H1 (cell line): ENCODE measurements around the gene C1orf210. TPM values are rescaled to one million over a fixed set of nuclear protein-coding genes. Genes with fewer than 3 reads are reported as not detected.

ENCODE experiments used
- CTCF ChIA-PET: fragments of 300-600 bp; sonication (Branson Sonifier 250); formaldehyde crosslinking; loops from one replicate; lab custom pipeline; 2021; ENCODE audit not compliant: partially characterized antibody; lab: Charles Lee
- POLR2A ChIA-PET: fragments of 300-600 bp; sonication (Branson Sonifier 250); formaldehyde crosslinking; loops from one replicate; lab custom pipeline; 2021; ENCODE audit warnings: inconsistent platforms; ENCODE audit not compliant: partially characterized antibody; lab: Charles Lee
- DNase-seq, 2 experiments: peaks; one replicate each; pipeline versions ENCODE4 v3.0.0 to v3.0.0-alpha.2; 2010 to 2022; ENCODE audit warnings: low spot score in 2 of 2, low read depth in 1 of 2, mixed read lengths in 1 of 2
- FAIRE-seq: peaks from 2 replicates; lab custom pipeline; 2011; peaks lifted over from hg19 to GRCh38; lab: Jason Lieb, UNC
- H2AFZ ChIP-seq: 2 replicates; pipeline ENCODE4 v1.8.1; 2012; ENCODE audit warnings: low read length, inconsistent platforms
- H2AK5ac ChIP-seq: 2 replicates; pipeline ENCODE4 v1.6.1; 2013; ENCODE audit warnings: low read depth, low read length
- H2BK120ac ChIP-seq: replicated peaks from 2 replicates; pipeline ENCODE3; 2013; ENCODE audit warnings: low read depth, low read length, inconsistent platforms
- H2BK12ac ChIP-seq: 2 replicates; pipeline ENCODE4 v1.6.1; 2013; ENCODE audit warnings: low read depth, low read length
- H2BK15ac ChIP-seq: 2 replicates; pipeline ENCODE4 v1.6.1; 2013; ENCODE audit warnings: low read length
- H2BK20ac ChIP-seq: 2 replicates; pipeline ENCODE4 v1.6.1; 2013; ENCODE audit warnings: low read length
- H2BK5ac ChIP-seq: 2 replicates; pipeline ENCODE4 v1.6.1; 2013; ENCODE audit warnings: low read depth, low read length
- H3K14ac ChIP-seq: 2 replicates; pipeline ENCODE4 v1.6.1; 2013; ENCODE audit warnings: inconsistent platforms; ENCODE audit not compliant: insufficient read length
- H3K18ac ChIP-seq: 2 replicates; pipeline ENCODE4 v1.6.1; 2013; ENCODE audit warnings: low read length; ENCODE audit errors: extremely low read depth
- H3K23ac ChIP-seq: 2 replicates; pipeline ENCODE4 v1.6.1; 2013; ENCODE audit warnings: inconsistent platforms; ENCODE audit not compliant: insufficient read length
- H3K23me2 ChIP-seq: 2 replicates; pipeline ENCODE4 v1.6.1; 2013; ENCODE audit warnings: low read depth, low read length
- H3K27ac ChIP-seq: 2 replicates; pipeline ENCODE4 v1.6.1; 2011; ENCODE audit warnings: low read depth, low read length, inconsistent platforms
- H3K27me3 ChIP-seq, 4 experiments: replicated peaks in 1 of 4; 1 replicate in 1 of 4; 2 replicates in 3 of 4; pipeline versions ENCODE4 v1.6.1 to v1.8.1; 2011 to 2013; ENCODE audit warnings: low read length in 3 of 4, mild to moderate bottlenecking in 3 of 4, inconsistent platforms in 2 of 4, mixed read lengths in 2 of 4, moderate library complexity in 1 of 4; ENCODE audit not compliant: control insufficient read depth in 3 of 4, insufficient read depth in 3 of 4; ENCODE audit errors: extremely low read depth in 1 of 4
- H3K36me3 ChIP-seq, 4 experiments: 2 replicates each; pipeline versions ENCODE4 v1.6.1 to v1.8.1; 2011 to 2013; ENCODE audit warnings: mild to moderate bottlenecking in 4 of 4, low read length in 3 of 4, moderate library complexity in 2 of 4, control low read depth in 1 of 4, inconsistent platforms in 1 of 4; ENCODE audit not compliant: insufficient read depth in 4 of 4, control insufficient read depth in 2 of 4
- H3K4ac ChIP-seq: replicated peaks from 2 replicates; pipeline ENCODE3; 2013; ENCODE audit warnings: low read length, low read depth, mixed read lengths, inconsistent platforms; ENCODE audit not compliant: insufficient read length
- H3K4me1 ChIP-seq, 4 experiments: replicated peaks in 1 of 4; 1 replicate in 1 of 4; 2 replicates in 3 of 4; pipeline versions ENCODE4 v1.6.1 to v1.8.1; 2011 to 2013; ENCODE audit warnings: low read length in 3 of 4, inconsistent platforms in 2 of 4, mixed read lengths in 1 of 4; ENCODE audit not compliant: insufficient read depth in 4 of 4, control insufficient read depth in 3 of 4
- H3K4me2 ChIP-seq, 2 experiments: 2 replicates each; pipeline versions ENCODE4 v1.6.1 to v1.8.1; 2011 to 2013; ENCODE audit warnings: low read depth in 2 of 2, low read length in 2 of 2, control low read depth in 1 of 2, inconsistent platforms in 1 of 2, mild to moderate bottlenecking in 1 of 2; ENCODE audit not compliant: insufficient read depth in 1 of 2
- H3K4me3 ChIP-seq, 4 experiments: fragments of 200-600, 300-600 bp in 1 of 4; sonication (generic), shearing (Covaris generic), sonication (Bioruptor Twin) in 1 of 4; 2 replicates each; pipeline versions ENCODE4 v1.5.1 to v1.8.1; 2011 to 2016; ENCODE audit warnings: low read length in 4 of 4, low read depth in 3 of 4, control low read depth in 2 of 4, inconsistent platforms in 2 of 4, mild to moderate bottlenecking in 2 of 4, mixed read lengths in 1 of 4, moderate library complexity in 1 of 4; ENCODE audit not compliant: insufficient read depth in 2 of 4; ENCODE audit errors: extremely low read depth in 1 of 4
- H3K56ac ChIP-seq: replicated peaks from 2 replicates; pipeline ENCODE3; 2013; ENCODE audit warnings: low read depth, mild to moderate bottlenecking, mixed read lengths, low read length, inconsistent platforms; ENCODE audit not compliant: insufficient read length
- H3K79me1 ChIP-seq: 2 replicates; pipeline ENCODE4 v1.6.1; 2013; ENCODE audit warnings: low read depth, low read length, control low read depth
- H3K79me2 ChIP-seq, 2 experiments: 2 replicates each; pipeline versions ENCODE4 v1.6.1 to v1.8.1; 2012 to 2013; ENCODE audit warnings: low read length in 2 of 2, mild to moderate bottlenecking in 2 of 2, inconsistent platforms in 1 of 2; ENCODE audit not compliant: insufficient read depth in 2 of 2, control insufficient read depth in 1 of 2
- H3K9ac ChIP-seq, 4 experiments: replicated peaks in 1 of 4; 1 replicate in 1 of 4; 2 replicates in 3 of 4; pipeline versions ENCODE4 v1.6.1 to v1.8.1; 2011 to 2013; ENCODE audit warnings: low read depth in 3 of 4, low read length in 3 of 4, control low read depth in 2 of 4, mild to moderate bottlenecking in 2 of 4, moderate library complexity in 2 of 4, inconsistent platforms in 1 of 4; ENCODE audit errors: extremely low read depth in 1 of 4
- H3K9me3 ChIP-seq, 2 experiments: 2 replicates each; pipeline versions ENCODE4 v1.6.1 to v1.8.1; 2012 to 2013; ENCODE audit warnings: mild to moderate bottlenecking in 2 of 2, moderate library complexity in 2 of 2, control low read depth in 1 of 2, inconsistent platforms in 1 of 2, low read depth in 1 of 2, low read length in 1 of 2, mixed read lengths in 1 of 2; ENCODE audit not compliant: insufficient read depth in 2 of 2
- H4K20me1 ChIP-seq, 2 experiments: replicated peaks in 1 of 2; 2 replicates each; pipeline versions ENCODE3 to v1.8.1; 2011 to 2013; ENCODE audit warnings: inconsistent platforms in 2 of 2, low read length in 2 of 2, mild to moderate bottlenecking in 1 of 2; ENCODE audit not compliant: insufficient read depth in 2 of 2, control insufficient read depth in 1 of 2
- H4K5ac ChIP-seq: 2 replicates; pipeline ENCODE4 v1.6.1; 2013; ENCODE audit warnings: low read length, low read depth, mixed read lengths, inconsistent platforms; ENCODE audit not compliant: insufficient read length
- H4K8ac ChIP-seq: 2 replicates; pipeline ENCODE4 v1.8.0; 2013; ENCODE audit warnings: mild to moderate bottlenecking, moderate library complexity, low read length, inconsistent platforms; ENCODE audit not compliant: insufficient read depth; ENCODE audit errors: extremely low read depth
- H4K91ac ChIP-seq: replicated peaks from 2 replicates; pipeline ENCODE3; 2013; ENCODE audit warnings: low read length, mixed read lengths, inconsistent platforms; ENCODE audit not compliant: insufficient read length
- HDAC6 ChIP-seq: IDR thresholded peaks from one replicate; pipeline ENCODE4 v1.7.1; 2012; ENCODE audit warnings: low read depth, mild to moderate bottlenecking, inconsistent platforms, low read length, moderate library complexity
- SP1 ChIP-seq: IDR thresholded peaks from 2 replicates; pipeline ENCODE4 v1.6.1; 2011; ENCODE audit warnings: low read depth, low read length
- SP2 ChIP-seq: IDR thresholded peaks from 2 replicates; pipeline ENCODE4 v1.6.1; 2012; ENCODE audit warnings: mild to moderate bottlenecking, low read length, inconsistent platforms
- WGBS, 2 experiments: shearing (Covaris generic) in 1 of 2; methylation state at CpG; one replicate each; pipeline versions ENCODE4 v1.1.6 to v1.1.7; 2013 to 2015; ENCODE audit warnings: low lambda C conversion rate in 2 of 2, mixed read lengths in 2 of 2, inconsistent platforms in 1 of 2, low coverage in 1 of 2, missing lambda C conversion rate in 1 of 2; ENCODE audit not compliant: insufficient replicate concordance in 2 of 2, insufficient coverage in 1 of 2, insufficient read length in 1 of 2; ENCODE audit errors: extremely low coverage in 1 of 2, missing lambda C conversion rate in 1 of 2; 5-methylcytosine and 5-hydroxymethylcytosine counted together
- polyA plus RNA-seq, 7 experiments: library from polyadenylated mRNA; depleted of rRNA in 3 of 7; stranded (reverse) in 5 of 7; unstranded in 2 of 7; fragments of >200 nt in 5 of 7; fragments of 200-250 nt in 2 of 7; gene quantifications; 1 replicate in 5 of 7; 2 replicates in 1 of 7; 4 replicates in 1 of 7; pipeline versions ENCODE4 v1.2.1 to v1.2.3, GENCODE V29; 2011 to 2013; ENCODE audit warnings: missing spikeins in 2 of 7, mixed read lengths in 2 of 7
- total RNA-seq: library from RNA; stranded (reverse); fragmentation: NEBNext Ultra II Directional; extraction: Animal tissue kit (Norgen Biotek cat#: 25700); gene quantifications from 2 replicates; pipeline ENCODE4 v1.2.1, GENCODE V29; 2021

The C1orf210 gene
- total and polyA plus RNA-seq, 2 of the 8 experiments (the other 6 are each of a cell fraction or from before 2014, with no cell fraction given), result 12.0 to 27.9 TPM

DNA sequence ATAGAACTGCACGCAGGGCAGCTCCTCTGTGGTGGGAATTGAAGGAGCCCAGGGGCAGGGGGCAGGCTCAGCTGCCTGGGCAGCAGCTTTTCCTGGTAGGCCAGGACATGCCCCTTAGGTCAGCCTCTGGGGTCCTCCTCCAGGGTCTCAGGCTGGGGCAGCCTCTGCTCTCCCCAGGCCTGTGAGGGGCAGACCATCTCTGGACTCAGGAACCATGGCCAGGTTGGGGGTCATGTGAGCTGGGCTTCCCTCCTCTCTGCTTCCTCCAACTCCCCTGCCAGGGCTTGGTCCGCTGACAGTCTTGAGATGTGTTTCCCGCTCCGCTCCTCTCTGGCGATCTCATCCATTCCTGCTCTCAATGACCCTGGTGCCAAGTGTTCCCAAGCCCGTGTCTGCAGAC lies 5.7 kb downstream of the C1orf210 start:
- no peak overlapping the region for H2BK120ac ChIP-seq
- no peak overlapping the region for H2BK5ac ChIP-seq
- WGBS, 2 experiments, result 97% methylated on average over 6 of the region's 6 CpGs; no CpG with 5 or more reads in 1 of the 2 experiments
- CTCF ChIA-PET, result interaction anchor here (1.1 to 1.4 kb wide), 2 partner anchors 19 to 135 kb away, joined by 3 read pairs; no protein-coding TSS in a partner anchor
- H3K27me3 ChIP-seq, result no peaks in the 10 kb centered on the region; a peak in 1 of 7 replicates
- no peaks in the 10 kb centered on the region for H3K36me3 ChIP-seq
- no peak overlapping the region for H4K91ac ChIP-seq
- no peak overlapping the region for H2BK12ac ChIP-seq
- no peak overlapping the region for H3K14ac ChIP-seq
- no peak overlapping the region for H2AFZ ChIP-seq
- no peak overlapping the region for H3K9ac ChIP-seq
- DNase-seq (no peak), FAIRE-seq (no peak)
- H3K79me2 ChIP-seq, result no peaks in the 10 kb centered on the region
- no peak overlapping the region for H3K4me2 ChIP-seq
- no peak overlapping the region for H3K27ac ChIP-seq
- H4K20me1 ChIP-seq, result no peaks in the 10 kb centered on the region
- H3K4me3 ChIP-seq, result no peak overlapping the region
- no peak overlapping the region for H3K18ac ChIP-seq
- no peak overlapping the region for H3K56ac ChIP-seq
- peaks cover 0 to 2% (median 2%) of the 10 kb centered on the region in 4 experiments; a peak in 6 of 7 replicates for H3K4me1 ChIP-seq
- H2AK5ac ChIP-seq, result no peak overlapping the region
- no peaks in the 10 kb centered on the region; the same call in none of the 2 replicates for H3K79me1 ChIP-seq
- no peak overlapping the region for H3K23ac ChIP-seq
- H2BK20ac ChIP-seq, result no peak overlapping the region
- H3K4ac ChIP-seq, result no peak overlapping the region
- H3K9me3 ChIP-seq, result no peaks in the 10 kb centered on the region
- TF ChIP-seq SP2, result no peak
- no peak for TF ChIP-seq HDAC6
- no peak for TF ChIP-seq SP1
- TF ChIP-seq, all 59 proteins: peak for 0
- Histone ChIP-seq H4K5ac (no peak overlapping the region), H2BK15ac (no peak overlapping the region), H3K23me2 (no peaks in the 10 kb centered on the region; the same call in 1 of the 2 replicates), H4K8ac (no peak overlapping the region)
- POLR2A ChIA-PET, result interaction anchor here (2.0 to 3.1 kb wide), 2 partner anchors 8 to 10 kb away, joined by 7 to 16 read pairs; partner anchors contain the start of gene TMEM125
